ENCODE results near the gene ZNHIT1.

Gene ZNHIT1

GRCh38 chr7:101220295-101220694 is 2.3 kb downstream of the ZNHIT1 start:
- DNase-seq = no peak

GRCh38 chr7:101222275-101222830 is 4.4 kb downstream of the ZNHIT1 start:
- no peak for DNase-seq

- DNase-seq = no peak
These were observed 5.6 kb downstream of the ZNHIT1 start for GRCh38 chr7:101223528-101223927.

- no peak for DNase-seq
These were observed 7.7 kb downstream of the ZNHIT1 start for GRCh38 chr7:101225650-101226049.

GRCh38 chr7:101226721-101227120 is 8.8 kb downstream of the ZNHIT1 start:
- no peak for DNase-seq

GRCh38 chr7:101231644-101232043 is 13.7 kb downstream of the ZNHIT1 start:
- DNase-seq = no peak

GRCh38 chr7:101232141-101232850 is 14.3 kb downstream of the ZNHIT1 start:
- no peak for DNase-seq

GRCh38 chr7:101233907-101234547 is 16.1 kb downstream of the ZNHIT1 start:
- no peak for DNase-seq

- DNase-seq = no peak
These were observed 16.7 kb downstream of the ZNHIT1 start for GRCh38 chr7:101234636-101235035.

GRCh38 chr7:101235050-101235449 is 17.1 kb downstream of the ZNHIT1 start:
- no peak for DNase-seq

GRCh38 chr7:101235522-101235921 is 17.6 kb downstream of the ZNHIT1 start:
- no peak for DNase-seq

GRCh38 chr7:101236292-101236835 is 18.4 kb downstream of the ZNHIT1 start:
- no peak for DNase-seq

- no peak for DNase-seq
These were observed 19.5 kb downstream of the ZNHIT1 start, which contains the start of gene CLDN15 for GRCh38 chr7:101237206-101238067. Gene CLDN15, minus strand, starts transcription at chr7:101237802. Its CDS starts 221 bp downstream, at chr7:101237581.

- DNase-seq = no peak
These were observed 20.5 kb downstream of the ZNHIT1 start for GRCh38 chr7:101238226-101239182.

GRCh38 chr7:101239191-101239950 is 21.4 kb downstream of the ZNHIT1 start:
- DNase-seq = no peak

GRCh38 chr7:101239951-101240220 is 21.9 kb downstream of the ZNHIT1 start:
- no peak for DNase-seq

GRCh38 chr7:101240226-101241014 is 22.5 kb downstream of the ZNHIT1 start:
- DNase-seq = no peak

GRCh38 chr7:101241015-101241363 is 23.0 kb downstream of the ZNHIT1 start:
- no peak for DNase-seq

GRCh38 chr7:101241443-101242349 is 23.7 kb downstream of the ZNHIT1 start:
- no peak for DNase-seq
